Measurements from ENCODE around the gene AKIRIN1. TPM values are rescaled to one million over a fixed set of nuclear protein-coding genes. Genes with fewer than 3 reads are reported as not detected.
"Not testable (repeated sequence)": the region's sequence is repeated elsewhere in the genome, so short reads cannot be mapped to it uniquely, and the experiment has no call there.

AKIRIN1 gene
- total RNA-seq, 2 donors from 2014 or later: 55.7 to 108 TPM

DNA sequence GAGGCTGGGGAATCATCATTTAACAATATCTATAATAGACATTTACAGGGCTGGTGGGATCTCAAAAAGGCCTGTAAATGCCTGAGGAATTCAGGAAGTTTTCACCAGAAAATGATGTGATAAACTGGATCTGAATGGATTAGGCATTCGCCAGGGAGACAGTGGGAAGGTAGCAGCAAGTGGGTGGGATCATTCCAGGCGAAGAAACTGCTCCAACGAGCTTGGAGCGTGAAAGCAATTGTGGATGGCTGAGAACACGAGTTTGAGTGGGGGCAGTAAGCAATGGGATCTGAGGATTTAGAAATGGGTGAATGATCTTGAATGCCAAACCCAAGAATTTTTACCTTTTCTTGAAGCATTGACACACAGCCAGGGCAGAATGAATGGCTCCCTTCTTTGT, 26.2 kb downstream of the AKIRIN1 start:
- DNase-seq (ENCODE audit: low spot score): no peak
- Histone ChIP-seq H3K9me3 (no peaks in the 10 kb centered on the region), H3K4me3 (no peak overlapping the region), H3K27me3 (replicated peaks; ENCODE audit: insufficient read depth) (no peaks in the 10 kb centered on the region), H3K4me1 (replicated peaks) (no peaks in the 10 kb centered on the region), H3K36me3 (no peaks in the 10 kb centered on the region), H3K27ac (no peak overlapping the region)
- 39% methylated on average over 5 of the region's 5 CpGs for whole genome bisulfite sequencing
- intact Hi-C loops (cut with DNase I): no loop called here
- TF ChIP-seq, protein P1, sequence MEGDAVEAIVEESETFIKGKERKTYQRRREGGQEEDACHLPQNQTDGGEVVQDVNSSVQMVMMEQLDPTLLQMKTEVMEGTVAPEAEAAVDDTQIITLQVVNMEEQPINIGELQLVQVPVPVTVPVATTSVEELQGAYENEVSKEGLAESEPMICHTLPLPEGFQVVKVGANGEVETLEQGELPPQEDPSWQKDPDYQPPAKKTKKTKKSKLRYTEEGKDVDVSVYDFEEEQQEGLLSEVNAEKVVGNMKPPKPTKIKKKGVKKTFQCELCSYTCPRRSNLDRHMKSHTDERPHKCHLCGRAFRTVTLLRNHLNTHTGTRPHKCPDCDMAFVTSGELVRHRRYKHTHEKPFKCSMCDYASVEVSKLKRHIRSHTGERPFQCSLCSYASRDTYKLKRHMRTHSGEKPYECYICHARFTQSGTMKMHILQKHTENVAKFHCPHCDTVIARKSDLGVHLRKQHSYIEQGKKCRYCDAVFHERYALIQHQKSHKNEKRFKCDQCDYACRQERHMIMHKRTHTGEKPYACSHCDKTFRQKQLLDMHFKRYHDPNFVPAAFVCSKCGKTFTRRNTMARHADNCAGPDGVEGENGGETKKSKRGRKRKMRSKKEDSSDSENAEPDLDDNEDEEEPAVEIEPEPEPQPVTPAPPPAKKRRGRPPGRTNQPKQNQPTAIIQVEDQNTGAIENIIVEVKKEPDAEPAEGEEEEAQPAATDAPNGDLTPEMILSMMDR (IDR thresholded peaks at IDR 0.05): no peak

DNA sequence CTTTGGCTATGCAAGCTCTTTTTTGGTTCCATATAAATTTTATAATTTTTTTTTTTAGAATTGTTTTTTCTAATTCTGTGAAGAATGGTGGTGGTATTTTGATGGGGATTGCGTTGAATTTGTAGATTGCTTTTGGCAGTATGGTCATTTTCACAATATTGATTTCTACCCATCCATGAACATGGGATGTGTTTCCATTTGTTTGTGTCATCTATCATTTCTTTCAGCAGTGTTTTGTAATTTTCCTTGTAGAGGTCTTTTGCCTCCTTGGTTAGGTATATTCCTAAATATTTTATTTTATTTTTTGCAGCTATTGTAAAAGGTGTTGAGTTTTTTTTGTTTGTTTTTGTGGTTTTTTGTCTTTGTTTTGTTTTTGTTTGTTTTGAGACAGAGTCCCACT, 29.4 kb downstream of the AKIRIN1 start:
- H3K27me3 ChIP-seq (replicated peaks; ENCODE audit: insufficient read depth); H3K4me1 ChIP-seq (replicated peaks); H3K9me3 ChIP-seq; H3K27ac ChIP-seq; H3K4me3 ChIP-seq; H3K36me3 ChIP-seq; intact Hi-C loops (cut with DNase I); DNase-seq (ENCODE audit: low spot score): not testable (repeated sequence)
- 100% methylated on average over 1 of the region's 1 CpG for WGBS

DNA sequence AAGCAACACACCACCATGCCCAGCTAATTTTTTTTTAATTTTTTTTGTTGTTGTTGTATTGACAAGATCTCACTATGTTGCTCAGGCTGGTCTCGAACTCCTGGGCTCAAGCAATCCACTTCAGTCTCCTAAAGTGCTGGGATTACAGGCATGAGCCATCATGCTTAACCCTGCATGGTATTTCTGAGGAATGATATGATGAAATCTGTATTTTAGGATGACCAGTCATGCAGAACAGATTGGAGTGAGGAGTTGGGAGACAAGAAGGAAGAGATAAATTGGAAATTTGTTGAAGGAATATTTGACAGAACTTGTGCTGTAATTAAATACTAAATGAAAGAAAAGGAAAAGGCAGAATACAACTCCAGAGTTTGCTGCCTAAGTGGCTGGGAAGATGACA, 30.4 kb downstream of the AKIRIN1 start:
- Histone ChIP-seq H3K27ac (no peak overlapping the region), H3K4me1 (replicated peaks) (no peaks in the 10 kb centered on the region), H3K4me3 (no peak overlapping the region), H3K9me3 (no peaks in the 10 kb centered on the region), H3K27me3 (replicated peaks; ENCODE audit: insufficient read depth) (no peaks in the 10 kb centered on the region), H3K36me3 (no peaks in the 10 kb centered on the region)
- WGBS: 73% methylated on average over 1 of the region's 1 CpG
- TF ChIP-seq POLR2AphosphoS5 (IDR thresholded peaks at IDR 0.05) (no peak), POLR2A (IDR thresholded peaks at IDR 0.05) (no peak)
- TF ChIP-seq, protein P1 (IDR thresholded peaks at IDR 0.05): no peak
- intact Hi-C loops (cut with DNase I): no loop called here
- DNase-seq (ENCODE audit: low spot score): no peak

DNA sequence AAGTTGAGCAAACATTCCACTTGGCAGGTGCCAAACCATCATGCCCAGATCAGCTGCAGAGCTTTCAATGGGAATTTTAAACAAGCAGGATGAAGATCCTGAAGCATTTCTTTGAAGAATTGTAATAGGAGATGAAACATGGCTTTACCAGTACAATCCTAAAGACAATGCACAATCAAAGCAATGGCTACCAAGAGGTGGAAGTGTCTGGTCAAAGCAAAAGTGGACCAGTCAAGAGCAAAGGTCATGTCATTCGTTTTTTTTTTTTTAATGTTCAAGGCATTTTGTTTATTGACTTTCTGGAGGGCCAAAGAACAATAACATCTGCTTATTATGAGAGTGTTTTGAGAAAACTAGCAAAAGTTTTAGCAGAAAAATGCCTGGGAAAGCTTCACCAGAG, 32.1 kb downstream of the AKIRIN1 start:
- Histone ChIP-seq H3K27ac (no peak overlapping the region), H3K36me3 (no peaks in the 10 kb centered on the region), H3K27me3 (replicated peaks; ENCODE audit: insufficient read depth) (no peaks in the 10 kb centered on the region), H3K4me1 (replicated peaks) (no peaks in the 10 kb centered on the region), H3K4me3 (no peak overlapping the region), H3K9me3 (no peaks in the 10 kb centered on the region)
- no peak for DNase-seq (ENCODE audit: low spot score)
- intact Hi-C loops (cut with DNase I): no loop called here
- WGBS: 52% methylated on average over 1 of the region's 1 CpG
- TF ChIP-seq POLR2A (IDR thresholded peaks at IDR 0.05): no peak
- no peak for TF ChIP-seq POLR2AphosphoS5 (IDR thresholded peaks at IDR 0.05)
- TF ChIP-seq, protein P1 (IDR thresholded peaks at IDR 0.05): no peak

DNA sequence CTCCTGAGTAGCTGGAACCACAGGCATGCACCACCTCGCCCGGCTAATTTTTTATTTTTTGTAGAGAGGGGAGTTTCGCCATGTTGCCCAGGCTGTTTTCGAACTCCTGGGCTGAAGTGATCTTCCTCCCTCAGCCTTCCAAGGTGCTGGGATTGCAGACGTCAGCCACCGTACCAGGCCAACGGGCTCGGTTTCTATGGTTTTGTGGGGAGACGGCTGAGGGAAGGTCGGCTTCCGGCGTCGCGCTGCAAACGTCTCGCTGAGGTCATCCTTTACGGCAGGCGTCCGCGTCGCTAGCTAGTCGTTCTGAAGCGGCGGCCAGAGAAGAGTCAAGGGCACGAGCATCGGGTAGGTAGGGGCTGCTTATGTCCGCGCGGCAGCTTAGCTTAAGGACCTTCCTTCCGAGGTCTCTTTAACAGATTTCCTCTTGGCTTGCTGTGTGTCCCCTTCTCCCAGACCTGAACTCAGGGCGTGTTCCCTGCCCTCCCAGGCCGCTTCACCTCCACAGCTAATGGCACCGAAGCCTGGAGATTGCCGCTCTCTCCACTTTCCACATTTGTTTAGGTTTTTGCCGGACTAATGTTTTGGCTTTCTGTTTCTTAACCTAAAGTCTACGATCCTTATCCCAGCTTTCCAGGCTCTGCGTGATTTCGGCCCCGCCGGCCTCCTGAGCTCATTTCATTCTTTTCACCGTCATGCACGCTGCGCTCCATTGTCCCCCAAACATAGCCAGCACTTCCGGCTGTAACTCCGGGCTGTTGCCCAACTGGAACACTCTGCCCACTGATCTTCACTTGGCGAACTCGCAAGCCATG, 35.2 kb downstream of the AKIRIN1 start, which contains the start of gene NDUFS5:
NDUFS5 (plus strand) TSS at position 300 of the 815 bp plus-strand sequence. CDS start 2,375 bp downstream, outside the sequence.
- intact Hi-C loops (cut with DNase I): loop anchor here (5.0 kb wide), 1 partner anchor 66 kb away; no protein-coding TSS in a partner anchor
- H3K9me3 ChIP-seq: no peaks in the 10 kb centered on the region
- WGBS: 1% methylated on average over 47 of the region's 47 CpGs
- peak within 1 kb of the TSS; percentile 89 to 94 for H3K27ac ChIP-seq
- DNase-seq (ENCODE audit: low spot score): peak; percentile 86
- H3K36me3 ChIP-seq: no peaks in the 10 kb centered on the region
- peak within 1 kb of the TSS; percentile 53 to 68 for H3K4me3 ChIP-seq
- no peaks in the 10 kb centered on the region for H3K4me1 ChIP-seq (replicated peaks)
- H3K27me3 ChIP-seq (replicated peaks; ENCODE audit: insufficient read depth): no peaks in the 10 kb centered on the region
- TF ChIP-seq POLR2AphosphoS5 (IDR thresholded peaks at IDR 0.05) (peak; percentile 87), POLR2A (IDR thresholded peaks at IDR 0.05) (peak; percentile 75)
- TF ChIP-seq, protein P1 (IDR thresholded peaks at IDR 0.05): no peak

Measured in prostate gland (tissue), 2 donors.